ENCODE data around the gene FRYL.

FRYL gene

GRCh38 chr4:48490012-48490679 lies 289.9 kb downstream of the FRYL start, which contains the start of gene ZAR1:
Gene ZAR1, plus strand, starts transcription at chr4:48490252. Its CDS starts 40 bp downstream, at chr4:48490292.
- peak within 1 kb of the TSS; percentile 43 for H3K4me3 ChIP-seq (ENCODE audit: low read length)

DNA sequence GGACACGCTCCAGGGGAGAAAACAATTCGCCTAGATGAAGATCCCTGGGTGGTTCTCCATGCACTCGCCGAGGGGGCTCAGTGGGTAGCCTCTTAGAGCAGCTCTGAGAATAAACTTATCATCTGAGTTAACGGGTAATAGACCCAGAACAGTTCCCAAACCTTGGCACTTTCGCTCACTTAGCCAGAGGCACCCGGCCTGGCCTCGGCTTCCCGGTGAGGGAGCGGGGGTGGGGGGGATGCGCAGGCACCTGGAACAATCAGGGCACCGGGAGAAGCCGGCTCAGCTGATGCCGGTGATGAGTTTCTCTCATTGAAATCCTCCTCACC lies 290.4 kb downstream of the FRYL start:
- Histone ChIP-seq H3K4me3 (ENCODE audit: low read length) (peak overlapping the region; percentile 34), H3K27me3 (ENCODE audit: control insufficient read depth, insufficient read depth, low read length) (peaks cover 22% of the 10 kb centered on the region), H3K9ac (ENCODE audit: low read length) (no peak overlapping the region), H3K36me3 (ENCODE audit: control insufficient read depth, insufficient read depth, low read length) (no peaks in the 10 kb centered on the region), H3K27ac (ENCODE audit: low read depth, low read length) (no peak overlapping the region), H3K4me1 (ENCODE audit: control insufficient read depth, insufficient read depth, low read length) (no peaks in the 10 kb centered on the region)

More at GRCh38 chr4:48490012-48490679, 289.9 kb downstream of the FRYL start, which contains the start of gene ZAR1:
- Histone ChIP-seq H3K9ac (ENCODE audit: low read length) (no peak within 1 kb of the TSS), H3K36me3 (ENCODE audit: control insufficient read depth, insufficient read depth, low read length) (no peaks in the 10 kb centered on the region), H3K27me3 (ENCODE audit: control insufficient read depth, insufficient read depth, low read length) (peaks cover 18% of the 10 kb centered on the region), H3K27ac (ENCODE audit: low read depth, low read length) (no peak within 1 kb of the TSS), H3K4me1 (ENCODE audit: control insufficient read depth, insufficient read depth, low read length) (no peaks in the 10 kb centered on the region)

DNA sequence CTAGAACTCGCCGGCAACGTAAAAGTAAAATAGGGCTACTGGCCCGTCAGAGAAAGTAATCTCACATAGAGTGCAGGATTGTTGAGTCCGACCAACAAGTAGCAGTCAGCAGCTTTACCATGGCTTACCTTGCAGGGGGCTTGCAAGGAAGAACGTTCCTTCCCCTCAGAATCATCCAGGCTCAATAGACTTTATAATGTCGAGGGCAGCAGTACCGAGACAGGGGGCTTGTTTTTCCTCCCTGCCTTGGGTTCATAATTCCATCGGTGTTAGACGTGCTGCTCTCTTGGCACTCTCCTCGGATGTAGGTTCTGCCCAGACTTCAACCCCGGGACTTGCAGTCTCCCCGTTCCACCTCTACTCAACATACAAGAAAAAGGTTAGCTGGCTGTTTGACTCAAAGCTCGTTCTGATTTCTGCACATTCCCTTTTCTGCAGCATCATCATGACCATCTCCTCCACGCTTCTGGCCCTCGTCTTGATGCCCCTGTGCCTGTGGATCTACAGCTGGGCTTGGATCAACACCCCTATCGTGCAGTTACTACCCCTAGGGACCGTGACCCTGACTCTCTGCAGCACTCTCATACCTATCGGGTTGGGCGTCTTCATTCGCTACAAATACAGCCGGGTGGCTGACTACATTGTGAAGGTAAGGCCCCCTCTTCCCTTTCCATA lies 295.4 kb downstream of the FRYL start:
- Histone ChIP-seq H3K4me1 (ENCODE audit: control insufficient read depth, insufficient read depth, low read length) (no peaks in the 10 kb centered on the region), H3K27ac (ENCODE audit: low read depth, low read length) (no peak overlapping the region), H3K27me3 (ENCODE audit: control insufficient read depth, insufficient read depth, low read length) (peaks cover 22% of the 10 kb centered on the region), H3K36me3 (ENCODE audit: control insufficient read depth, insufficient read depth, low read length) (no peaks in the 10 kb centered on the region), H3K4me3 (ENCODE audit: low read length) (no peak overlapping the region), H3K9ac (ENCODE audit: low read length) (no peak overlapping the region)

GRCh38 chr4:48483777-48484493 lies 296.1 kb downstream of the FRYL start:
- Histone ChIP-seq H3K27ac (ENCODE audit: low read depth, low read length) (no peak overlapping the region), H3K4me3 (ENCODE audit: low read length) (peak overlapping the region; percentile 36), H3K9ac (ENCODE audit: low read length) (no peak overlapping the region), H3K27me3 (ENCODE audit: control insufficient read depth, insufficient read depth, low read length) (peaks cover 22% of the 10 kb centered on the region), H3K36me3 (ENCODE audit: control insufficient read depth, insufficient read depth, low read length) (no peaks in the 10 kb centered on the region), H3K4me1 (ENCODE audit: control insufficient read depth, insufficient read depth, low read length) (no peaks in the 10 kb centered on the region)

DNA sequence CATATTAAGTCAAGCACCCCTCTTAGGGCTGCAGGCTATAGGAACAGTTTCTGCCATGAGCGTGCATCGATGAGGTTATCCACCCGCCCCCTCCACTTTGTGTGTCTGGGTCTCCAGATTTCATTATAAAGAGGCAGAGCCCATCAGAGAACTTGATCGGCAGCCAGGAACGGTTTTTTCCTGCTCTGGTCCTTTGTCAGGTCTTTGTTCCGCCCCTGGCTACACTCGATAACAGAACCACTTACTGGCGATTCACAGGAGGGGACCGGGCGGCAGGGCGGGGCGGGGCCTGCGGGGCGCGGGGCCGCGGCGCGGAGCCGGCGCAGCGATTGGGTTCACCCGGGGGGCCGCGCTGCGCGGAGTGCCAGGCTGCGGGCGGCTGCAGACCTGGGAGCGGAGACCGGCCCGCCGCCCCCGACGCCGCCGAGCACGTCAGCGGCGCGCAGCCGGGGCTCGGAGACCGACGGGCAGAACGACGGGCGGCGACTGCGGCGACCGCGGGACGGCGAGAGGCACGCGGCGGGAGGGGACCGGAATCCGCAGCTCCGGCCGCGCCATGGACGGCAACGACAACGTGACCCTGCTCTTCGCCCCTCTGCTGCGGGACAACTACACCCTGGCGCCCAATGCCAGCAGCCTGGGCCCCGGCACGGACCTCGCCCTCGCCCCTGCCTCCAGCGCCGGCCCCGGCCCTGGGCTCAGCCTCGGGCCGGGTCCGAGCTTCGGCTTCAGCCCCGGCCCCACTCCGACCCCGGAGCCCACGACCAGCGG lies 296.9 kb downstream of the FRYL start, which contains the start of gene SLC10A4:
TSS of gene SLC10A4 (plus strand) at position 338 of the 771 bp plus-strand sequence. CDS start at position 557, 219 bp downstream.
- H3K36me3 ChIP-seq (ENCODE audit: control insufficient read depth, insufficient read depth, low read length), result no peaks in the 10 kb centered on the region
- H3K27me3 ChIP-seq (ENCODE audit: control insufficient read depth, insufficient read depth, low read length), result peaks cover 18% of the 10 kb centered on the region
- peak within 1 kb of the TSS; percentile 36 for H3K4me3 ChIP-seq (ENCODE audit: low read length)
- H3K9ac ChIP-seq (ENCODE audit: low read length), result no peak within 1 kb of the TSS
- H3K27ac ChIP-seq (ENCODE audit: low read depth, low read length), result no peak within 1 kb of the TSS
- H3K4me1 ChIP-seq (ENCODE audit: control insufficient read depth, insufficient read depth, low read length), result no peaks in the 10 kb centered on the region

- Histone ChIP-seq H3K27ac (ENCODE audit: low read depth, low read length) (no peak overlapping the region), H3K9ac (ENCODE audit: low read length) (no peak overlapping the region), H3K27me3 (ENCODE audit: control insufficient read depth, insufficient read depth, low read length) (peaks cover 18% of the 10 kb centered on the region), H3K4me3 (ENCODE audit: low read length) (no peak overlapping the region), H3K4me1 (ENCODE audit: control insufficient read depth, insufficient read depth, low read length) (no peaks in the 10 kb centered on the region), H3K36me3 (ENCODE audit: control insufficient read depth, insufficient read depth, low read length) (no peaks in the 10 kb centered on the region)
These were observed 298.5 kb downstream of the FRYL start for GRCh38 chr4:48481581-48481980.

GRCh38 chr4:48478273-48478672 lies 301.8 kb downstream of the FRYL start:
- no peaks in the 10 kb centered on the region for H3K27me3 ChIP-seq (ENCODE audit: control insufficient read depth, insufficient read depth, low read length)
- H3K4me1 ChIP-seq (ENCODE audit: control insufficient read depth, insufficient read depth, low read length), result no peaks in the 10 kb centered on the region
- H3K36me3 ChIP-seq (ENCODE audit: control insufficient read depth, insufficient read depth, low read length), result no peaks in the 10 kb centered on the region
- H3K27ac ChIP-seq (ENCODE audit: low read depth, low read length), result no peak overlapping the region
- no peak overlapping the region for H3K9ac ChIP-seq (ENCODE audit: low read length)
- no peak overlapping the region for H3K4me3 ChIP-seq (ENCODE audit: low read length)

DNA sequence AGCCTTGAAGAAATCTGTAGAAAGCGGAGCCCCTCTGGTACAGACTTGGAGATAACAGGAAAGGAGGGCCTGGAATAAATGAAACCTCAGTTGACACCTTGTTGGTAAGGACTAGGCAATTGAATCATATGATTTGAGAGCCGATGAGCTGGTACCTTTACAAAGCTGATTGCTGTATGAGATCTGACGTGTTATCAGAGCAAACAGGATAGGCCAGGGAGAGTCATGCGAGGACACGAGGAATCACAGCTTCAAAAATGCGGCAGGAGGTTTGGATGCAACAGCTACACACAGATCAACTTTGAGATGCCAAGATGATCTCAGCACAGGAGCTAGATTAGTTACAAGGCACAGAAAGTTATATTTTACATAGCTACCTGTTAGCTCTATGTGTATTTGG lies 304.3 kb downstream of the FRYL start:
- H3K4me3 ChIP-seq (ENCODE audit: low read length), result no peak overlapping the region
- no peak overlapping the region for H3K27ac ChIP-seq (ENCODE audit: low read depth, low read length)

GRCh38 chr4:48472794-48473193 lies 307.3 kb downstream of the FRYL start:
- no peak overlapping the region for H3K4me3 ChIP-seq (ENCODE audit: low read length)
- no peaks in the 10 kb centered on the region for H3K27me3 ChIP-seq (ENCODE audit: control insufficient read depth, insufficient read depth, low read length)
- H3K9ac ChIP-seq (ENCODE audit: low read length), result no peak overlapping the region
- H3K36me3 ChIP-seq (ENCODE audit: control insufficient read depth, insufficient read depth, low read length), result no peaks in the 10 kb centered on the region
- no peak overlapping the region for H3K27ac ChIP-seq (ENCODE audit: low read depth, low read length)
- H3K4me1 ChIP-seq (ENCODE audit: control insufficient read depth, insufficient read depth, low read length), result no peaks in the 10 kb centered on the region

More for the DNA sequence above, 304.3 kb downstream of the FRYL start:
- Histone ChIP-seq H3K9ac (ENCODE audit: low read length) (no peak overlapping the region), H3K36me3 (ENCODE audit: control insufficient read depth, insufficient read depth, low read length) (no peaks in the 10 kb centered on the region), H3K4me1 (ENCODE audit: control insufficient read depth, insufficient read depth, low read length) (no peaks in the 10 kb centered on the region), H3K27me3 (ENCODE audit: control insufficient read depth, insufficient read depth, low read length) (no peaks in the 10 kb centered on the region)

- Histone ChIP-seq H3K27ac (ENCODE audit: low read depth, low read length) (no peak overlapping the region), H3K27me3 (ENCODE audit: control insufficient read depth, insufficient read depth, low read length) (no peaks in the 10 kb centered on the region)
These were observed 309.5 kb downstream of the FRYL start for GRCh38 chr4:48470570-48470969.

DNA sequence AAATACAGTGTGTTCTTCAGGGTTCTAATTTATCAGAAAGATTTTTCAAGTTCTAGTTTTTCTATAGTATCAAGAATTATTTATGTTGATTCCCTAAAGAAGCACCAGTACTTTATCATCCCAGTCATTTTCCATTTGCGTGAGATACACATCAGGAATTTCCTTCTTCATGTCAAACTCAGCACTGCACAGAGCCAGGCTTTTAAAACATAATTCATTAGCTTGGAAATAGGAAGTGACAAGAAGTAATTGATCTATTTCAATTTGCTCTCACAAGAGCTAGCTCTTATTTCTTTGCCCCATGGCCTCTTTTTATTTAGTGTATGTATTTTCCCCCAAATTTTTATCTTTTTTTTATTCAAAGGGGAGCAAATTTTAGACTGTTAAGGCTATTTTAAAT lies 309.9 kb downstream of the FRYL start:
- no peaks in the 10 kb centered on the region for H3K36me3 ChIP-seq (ENCODE audit: control insufficient read depth, insufficient read depth, low read length)
- no peaks in the 10 kb centered on the region for H3K4me1 ChIP-seq (ENCODE audit: control insufficient read depth, insufficient read depth, low read length)
- H3K9ac ChIP-seq (ENCODE audit: low read length), result no peak overlapping the region
- no peaks in the 10 kb centered on the region for H3K27me3 ChIP-seq (ENCODE audit: control insufficient read depth, insufficient read depth, low read length)
- no peak overlapping the region for H3K27ac ChIP-seq (ENCODE audit: low read depth, low read length)
- no peak overlapping the region for H3K4me3 ChIP-seq (ENCODE audit: low read length)

More at GRCh38 chr4:48470570-48470969, 309.5 kb downstream of the FRYL start:
- Histone ChIP-seq H3K36me3 (ENCODE audit: control insufficient read depth, insufficient read depth, low read length) (no peaks in the 10 kb centered on the region), H3K4me1 (ENCODE audit: control insufficient read depth, insufficient read depth, low read length) (no peaks in the 10 kb centered on the region), H3K4me3 (ENCODE audit: low read length) (no peak overlapping the region), H3K9ac (ENCODE audit: low read length) (no peak overlapping the region)

GRCh38 chr4:48467891-48468290 lies 312.2 kb downstream of the FRYL start:
- Histone ChIP-seq H3K4me1 (ENCODE audit: control insufficient read depth, insufficient read depth, low read length) (no peaks in the 10 kb centered on the region), H3K36me3 (ENCODE audit: control insufficient read depth, insufficient read depth, low read length) (no peaks in the 10 kb centered on the region), H3K27ac (ENCODE audit: low read depth, low read length) (no peak overlapping the region), H3K4me3 (ENCODE audit: low read length) (no peak overlapping the region), H3K27me3 (ENCODE audit: control insufficient read depth, insufficient read depth, low read length) (no peaks in the 10 kb centered on the region), H3K9ac (ENCODE audit: low read length) (no peak overlapping the region)
